Cardiac muscle cell (in vitro differentiated cells and primary cell): ENCODE data around the gene UTP20. TPM values are rescaled to one million over a fixed set of nuclear protein-coding genes. Genes with fewer than 3 reads are reported as not detected.

Experiments used
- DNase-seq, 2 donors: peaks; one replicate each; pipeline versions ENCODE4 v3.0.0 to v3.0.0-alpha.2; 2010 to 2017; ENCODE audit warnings: low read depth in 1 of 2, low spot score in 1 of 2
- H3K27ac ChIP-seq: fragments of 200-600 bp; sonication (generic); 2 replicates; pipeline ENCODE4 v1.5.1; 2016
- H3K27me3 ChIP-seq: fragments of 200-600 bp; sonication (generic); 2 replicates; pipeline ENCODE4 v1.6.0; 2016; ENCODE audit warnings: control low read depth
- H3K36me3 ChIP-seq: fragments of 200-600 bp; sonication (generic); 2 replicates; pipeline ENCODE4 v1.5.1; 2016; ENCODE audit warnings: control low read depth
- H3K4me1 ChIP-seq: fragments of 200-600 bp; sonication (generic); 2 replicates; pipeline ENCODE4 v1.8.1; 2017; ENCODE audit warnings: low read depth, mild to moderate bottlenecking, mixed run types
- H3K4me3 ChIP-seq: fragments of 200-600 bp; sonication (generic); 2 replicates; pipeline ENCODE4 v1.5.1; 2016; ENCODE audit warnings: mild to moderate bottlenecking
- H3K9me3 ChIP-seq: fragments of 200-600 bp; sonication (generic); 2 replicates; pipeline ENCODE4 v1.5.1; 2017; ENCODE audit warnings: low read depth, mild to moderate bottlenecking, control low read depth
- polyA plus RNA-seq: library from polyadenylated mRNA; unstranded; fragments of >200 nt; fragmentation: Nextera tagmentation; extraction: Ambion mirVana; gene quantifications from 2 replicates; pipeline ENCODE4 v1.2.1, GENCODE V29; 2016
- total RNA-seq: library from RNA; depleted of rRNA; stranded (reverse); fragments of >200 nt; gene quantifications from 2 replicates; pipeline ENCODE4 v1.2.3, GENCODE V29; 2016
- TF ChIP-seq, protein P1 (sequence below): IDR thresholded peaks from 2 replicates; pipeline ENCODE4 v1.5.1; 2012; ENCODE audit warnings: low read depth, mild to moderate bottlenecking, low read length

The UTP20 gene
- total and polyA plus RNA-seq, 2 experiments from 2014 or later: 2.1 to 2.9 TPM

DNA sequence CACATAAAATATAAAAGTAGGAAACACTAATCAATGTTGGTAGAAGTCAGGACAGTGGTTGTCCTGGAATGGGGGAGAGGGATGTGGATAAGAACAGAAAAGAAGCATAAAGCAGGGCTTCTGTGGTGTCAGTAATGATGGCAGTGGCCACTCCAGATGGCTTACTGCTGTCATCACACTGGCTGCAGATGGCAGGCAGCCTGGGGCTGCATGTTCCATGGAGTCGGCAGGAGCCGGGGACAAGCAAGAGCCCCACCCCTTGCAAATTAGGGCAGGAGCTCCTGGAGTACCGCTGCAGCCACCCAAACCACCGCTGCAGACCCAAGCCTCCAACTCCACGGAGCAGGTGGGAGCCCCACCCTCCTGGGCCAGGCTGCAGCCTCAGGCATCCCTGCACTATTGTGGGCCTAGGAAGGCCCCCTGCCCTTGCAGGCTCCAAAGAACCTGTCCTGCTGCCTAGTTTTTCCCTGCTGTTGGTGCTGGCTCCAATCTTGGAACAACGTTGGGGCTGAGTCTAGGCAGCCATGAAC, 41.0 kb upstream of the UTP20 start:
- Histone ChIP-seq H3K36me3 (no peaks in the 10 kb centered on the region), H3K27me3 (no peaks in the 10 kb centered on the region), H3K4me1 (peaks cover 8% of the 10 kb centered on the region), H3K4me3 (no peak overlapping the region), H3K9me3 (no peaks in the 10 kb centered on the region), H3K27ac (no peak overlapping the region)
- TF ChIP-seq, protein P1, sequence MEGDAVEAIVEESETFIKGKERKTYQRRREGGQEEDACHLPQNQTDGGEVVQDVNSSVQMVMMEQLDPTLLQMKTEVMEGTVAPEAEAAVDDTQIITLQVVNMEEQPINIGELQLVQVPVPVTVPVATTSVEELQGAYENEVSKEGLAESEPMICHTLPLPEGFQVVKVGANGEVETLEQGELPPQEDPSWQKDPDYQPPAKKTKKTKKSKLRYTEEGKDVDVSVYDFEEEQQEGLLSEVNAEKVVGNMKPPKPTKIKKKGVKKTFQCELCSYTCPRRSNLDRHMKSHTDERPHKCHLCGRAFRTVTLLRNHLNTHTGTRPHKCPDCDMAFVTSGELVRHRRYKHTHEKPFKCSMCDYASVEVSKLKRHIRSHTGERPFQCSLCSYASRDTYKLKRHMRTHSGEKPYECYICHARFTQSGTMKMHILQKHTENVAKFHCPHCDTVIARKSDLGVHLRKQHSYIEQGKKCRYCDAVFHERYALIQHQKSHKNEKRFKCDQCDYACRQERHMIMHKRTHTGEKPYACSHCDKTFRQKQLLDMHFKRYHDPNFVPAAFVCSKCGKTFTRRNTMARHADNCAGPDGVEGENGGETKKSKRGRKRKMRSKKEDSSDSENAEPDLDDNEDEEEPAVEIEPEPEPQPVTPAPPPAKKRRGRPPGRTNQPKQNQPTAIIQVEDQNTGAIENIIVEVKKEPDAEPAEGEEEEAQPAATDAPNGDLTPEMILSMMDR: no peak
- no peak for DNase-seq

DNA sequence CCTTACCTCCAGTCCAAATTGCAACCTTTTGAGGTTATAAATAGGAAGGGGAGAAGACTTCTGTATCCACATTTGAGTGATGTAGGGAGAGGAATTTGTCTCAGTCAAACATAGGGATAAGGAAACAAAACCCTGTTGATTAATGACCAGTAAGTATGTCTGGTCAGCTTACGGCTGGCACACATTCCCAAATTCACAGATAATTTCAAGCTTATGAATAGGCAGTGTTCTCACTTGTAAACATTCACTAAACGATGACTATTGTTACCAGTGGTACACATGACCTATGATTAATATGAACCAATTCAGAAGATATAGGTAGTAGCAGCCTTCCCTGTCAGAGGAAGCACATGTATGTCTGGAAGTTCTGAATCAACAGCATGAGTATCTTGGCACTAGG, 36.8 kb upstream of the UTP20 start:
- TF ChIP-seq, protein P1: no peak
- peak in 1 of 2 donors; percentile 9 for DNase-seq
- H3K4me1 ChIP-seq: peaks cover 8% of the 10 kb centered on the region
- H3K27me3 ChIP-seq: no peaks in the 10 kb centered on the region
- H3K9me3 ChIP-seq: no peaks in the 10 kb centered on the region
- peak overlapping the region; percentile 10 for H3K27ac ChIP-seq
- H3K36me3 ChIP-seq: no peaks in the 10 kb centered on the region
- no peak overlapping the region for H3K4me3 ChIP-seq

DNA sequence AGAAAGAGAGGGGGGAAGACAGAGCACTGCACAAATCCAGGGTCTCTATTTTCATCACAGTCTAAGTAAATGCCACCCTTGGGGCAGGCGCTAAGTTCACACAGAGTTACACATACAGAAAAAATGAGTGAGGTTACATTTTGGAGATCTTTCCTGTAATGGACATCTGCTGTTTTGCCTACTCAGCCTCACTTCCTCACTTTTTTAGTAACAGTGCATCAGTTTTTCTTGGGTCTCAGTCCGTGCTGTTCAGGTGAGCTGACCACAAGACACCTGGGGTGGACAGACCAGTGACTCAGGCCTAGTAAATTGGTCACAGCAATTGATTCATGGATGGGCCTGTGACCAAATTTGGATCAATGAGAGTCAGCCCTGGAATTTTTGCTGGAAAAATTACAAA, 36.3 kb upstream of the UTP20 start:
- TF ChIP-seq, protein P1: no peak
- peaks cover 8% of the 10 kb centered on the region for H3K4me1 ChIP-seq

DNA sequence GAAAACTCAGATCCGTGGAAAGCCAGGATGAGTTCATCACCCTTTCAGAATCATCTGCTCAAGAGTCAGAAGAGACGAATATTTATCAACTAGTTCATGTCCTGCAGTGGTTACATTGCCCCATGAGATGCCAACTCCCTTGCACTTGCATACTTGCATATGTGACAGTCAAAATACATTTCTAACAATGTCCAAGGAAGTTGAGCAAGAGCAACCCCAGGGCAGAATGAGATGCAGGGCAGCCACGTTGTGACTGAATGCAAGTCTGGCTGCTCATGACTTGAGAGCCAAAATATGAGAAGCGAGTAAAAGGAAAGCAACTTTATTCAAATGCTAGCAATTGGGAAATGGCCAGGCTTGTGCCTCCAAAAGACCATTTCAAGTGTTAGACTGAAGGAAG, 23.6 kb upstream of the UTP20 start:
- no peak overlapping the region for H3K4me3 ChIP-seq
- H3K27me3 ChIP-seq: no peaks in the 10 kb centered on the region
- DNase-seq: no peak
- no peaks in the 10 kb centered on the region for H3K9me3 ChIP-seq
- peaks cover 11% of the 10 kb centered on the region for H3K4me1 ChIP-seq
- no peak overlapping the region for H3K27ac ChIP-seq
- TF ChIP-seq, protein P1: no peak
- no peaks in the 10 kb centered on the region for H3K36me3 ChIP-seq

More for the DNA sequence above, 36.3 kb upstream of the UTP20 start:
- Histone ChIP-seq H3K36me3 (no peaks in the 10 kb centered on the region), H3K27me3 (no peaks in the 10 kb centered on the region), H3K27ac (no peak overlapping the region), H3K9me3 (no peaks in the 10 kb centered on the region), H3K4me3 (no peak overlapping the region)
- DNase-seq: no peak

DNA sequence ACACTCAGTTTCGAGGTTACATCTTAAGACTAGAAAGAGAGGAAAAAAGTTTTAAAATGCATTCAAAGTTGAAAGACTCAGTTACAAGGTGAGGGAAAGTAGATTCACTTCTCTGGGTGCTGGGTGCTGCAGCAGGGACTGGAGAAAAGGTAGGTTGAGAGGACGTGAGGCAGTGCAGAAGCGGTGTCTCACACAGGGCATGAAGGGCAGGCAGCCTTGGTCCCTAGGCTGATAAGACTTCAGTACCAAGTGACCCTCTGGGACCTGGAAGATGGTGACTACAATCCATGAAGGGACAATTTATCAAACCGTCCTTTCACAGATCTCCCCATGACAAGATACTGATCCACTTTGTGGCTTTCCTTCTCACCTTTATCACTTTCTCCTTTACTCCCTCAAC, 22.5 kb upstream of the UTP20 start:
- TF ChIP-seq, protein P1: no peak
- no peak for DNase-seq
- Histone ChIP-seq H3K27ac (no peak overlapping the region), H3K9me3 (no peaks in the 10 kb centered on the region), H3K4me3 (no peak overlapping the region), H3K36me3 (no peaks in the 10 kb centered on the region), H3K27me3 (no peaks in the 10 kb centered on the region), H3K4me1 (peaks cover 11% of the 10 kb centered on the region)

DNA sequence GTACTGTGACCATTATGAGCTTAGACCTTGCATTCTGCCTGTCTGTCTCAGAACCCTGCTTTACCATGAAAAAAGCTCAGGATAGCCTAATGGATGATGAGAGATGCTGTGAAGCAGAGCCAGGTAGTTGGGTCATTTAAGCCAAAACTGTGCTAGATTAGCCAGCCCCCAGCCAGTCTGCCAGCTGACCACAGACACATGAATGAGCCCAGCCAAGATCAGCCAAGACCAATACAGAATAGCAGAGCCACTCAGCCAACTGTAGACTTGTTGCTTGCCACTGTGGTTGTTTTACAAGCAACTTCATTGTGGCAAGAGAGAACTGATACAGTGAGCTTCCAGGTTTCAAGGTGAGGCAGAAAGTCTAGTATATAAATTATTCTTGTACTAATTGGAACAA, 12.8 kb upstream of the UTP20 start:
- Histone ChIP-seq H3K36me3 (no peaks in the 10 kb centered on the region), H3K4me1 (no peaks in the 10 kb centered on the region), H3K9me3 (no peaks in the 10 kb centered on the region), H3K4me3 (no peak overlapping the region), H3K27me3 (no peaks in the 10 kb centered on the region), H3K27ac (no peak overlapping the region)
- TF ChIP-seq, protein P1: no peak
- DNase-seq: no peak
